Loucy (cell line): Measurements from ENCODE around the gene SCRT2.

Experiments used
- EZH2phosphoT487 ChIP-seq: fragments of 200-600 bp; IDR thresholded peaks from 2 replicates; pipeline ENCODE4 v1.6.1; 2018; ENCODE audit warnings: antibody characterized with exemption, mild to moderate bottlenecking, moderate library complexity, borderline replicate concordance
- TF ChIP-seq, protein P1 (sequence below): fragments of 200-600 bp; sonication (generic); conservative IDR thresholded peaks from 2 replicates; pipeline ENCODE4 v1.5.1; 2014; ENCODE audit warnings: mild to moderate bottlenecking, antibody characterized with exemption, low read length

DNA sequence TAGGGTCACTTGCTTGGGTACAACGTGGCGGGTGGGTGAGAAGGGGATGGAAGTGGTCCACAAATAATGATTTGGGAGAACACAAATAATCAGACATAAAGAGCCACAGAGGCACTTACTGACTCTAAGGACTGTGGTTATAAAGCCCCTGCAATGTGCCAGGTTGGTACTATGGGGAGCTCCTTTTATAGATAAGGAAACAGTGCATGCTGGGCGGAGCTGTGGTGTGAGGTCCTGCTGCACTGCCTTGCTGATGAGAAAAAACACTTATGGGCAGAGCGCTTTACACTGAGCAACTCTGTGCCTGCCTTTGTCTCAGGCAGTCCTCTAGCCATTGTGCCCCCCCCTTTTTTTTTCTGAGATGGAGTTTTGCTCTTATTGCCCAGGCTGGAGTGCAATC lies 29.1 kb upstream of the SCRT2 start:
- TF ChIP-seq, protein P1, sequence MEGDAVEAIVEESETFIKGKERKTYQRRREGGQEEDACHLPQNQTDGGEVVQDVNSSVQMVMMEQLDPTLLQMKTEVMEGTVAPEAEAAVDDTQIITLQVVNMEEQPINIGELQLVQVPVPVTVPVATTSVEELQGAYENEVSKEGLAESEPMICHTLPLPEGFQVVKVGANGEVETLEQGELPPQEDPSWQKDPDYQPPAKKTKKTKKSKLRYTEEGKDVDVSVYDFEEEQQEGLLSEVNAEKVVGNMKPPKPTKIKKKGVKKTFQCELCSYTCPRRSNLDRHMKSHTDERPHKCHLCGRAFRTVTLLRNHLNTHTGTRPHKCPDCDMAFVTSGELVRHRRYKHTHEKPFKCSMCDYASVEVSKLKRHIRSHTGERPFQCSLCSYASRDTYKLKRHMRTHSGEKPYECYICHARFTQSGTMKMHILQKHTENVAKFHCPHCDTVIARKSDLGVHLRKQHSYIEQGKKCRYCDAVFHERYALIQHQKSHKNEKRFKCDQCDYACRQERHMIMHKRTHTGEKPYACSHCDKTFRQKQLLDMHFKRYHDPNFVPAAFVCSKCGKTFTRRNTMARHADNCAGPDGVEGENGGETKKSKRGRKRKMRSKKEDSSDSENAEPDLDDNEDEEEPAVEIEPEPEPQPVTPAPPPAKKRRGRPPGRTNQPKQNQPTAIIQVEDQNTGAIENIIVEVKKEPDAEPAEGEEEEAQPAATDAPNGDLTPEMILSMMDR, result no peak
- no peak for TF ChIP-seq EZH2phosphoT487
